ENCODE results near the gene SLIT3.

SLIT3 gene

DNA sequence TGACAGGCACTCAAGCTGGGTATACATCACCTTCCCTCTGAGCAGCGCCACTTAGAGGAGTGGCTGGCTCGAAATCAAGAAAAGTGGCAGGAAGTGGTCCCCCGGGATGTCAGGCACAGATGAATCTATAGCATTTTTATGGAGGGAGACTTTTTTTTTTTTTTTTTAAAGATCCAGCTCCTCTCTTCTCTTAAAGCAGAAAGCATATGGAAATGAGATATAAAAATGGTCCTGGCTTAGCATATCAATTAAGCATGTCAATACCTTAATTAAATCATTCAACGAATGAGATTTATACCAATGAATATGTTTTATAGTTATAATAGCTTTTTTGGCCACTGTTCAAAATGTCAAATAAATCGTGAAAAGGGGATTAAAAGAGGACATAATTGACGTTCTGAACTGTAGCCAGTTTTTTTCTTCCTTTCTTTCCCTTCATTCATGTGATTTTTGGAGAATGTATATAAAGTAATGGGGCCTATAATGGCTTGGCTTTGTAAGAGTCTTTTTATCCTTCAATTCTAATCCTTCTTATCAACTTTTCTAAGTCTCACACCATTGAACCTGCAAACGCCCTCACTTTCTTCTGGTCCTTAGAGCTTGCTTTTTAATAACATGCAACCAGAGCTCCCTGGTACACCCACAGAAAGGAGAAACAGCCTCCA, 402.6 kb downstream of the SLIT3 start:
- no peak for TF ChIP-seq CTCF (IDR thresholded peaks at IDR 0.05; ENCODE audit: insufficient read depth, low read depth, low read length, missing control alignments)
- DNase-seq (ENCODE audit: low read depth) = no peak
- no peak overlapping the region for H3K4me3 ChIP-seq (ENCODE audit: low read depth, low read length)

DNA sequence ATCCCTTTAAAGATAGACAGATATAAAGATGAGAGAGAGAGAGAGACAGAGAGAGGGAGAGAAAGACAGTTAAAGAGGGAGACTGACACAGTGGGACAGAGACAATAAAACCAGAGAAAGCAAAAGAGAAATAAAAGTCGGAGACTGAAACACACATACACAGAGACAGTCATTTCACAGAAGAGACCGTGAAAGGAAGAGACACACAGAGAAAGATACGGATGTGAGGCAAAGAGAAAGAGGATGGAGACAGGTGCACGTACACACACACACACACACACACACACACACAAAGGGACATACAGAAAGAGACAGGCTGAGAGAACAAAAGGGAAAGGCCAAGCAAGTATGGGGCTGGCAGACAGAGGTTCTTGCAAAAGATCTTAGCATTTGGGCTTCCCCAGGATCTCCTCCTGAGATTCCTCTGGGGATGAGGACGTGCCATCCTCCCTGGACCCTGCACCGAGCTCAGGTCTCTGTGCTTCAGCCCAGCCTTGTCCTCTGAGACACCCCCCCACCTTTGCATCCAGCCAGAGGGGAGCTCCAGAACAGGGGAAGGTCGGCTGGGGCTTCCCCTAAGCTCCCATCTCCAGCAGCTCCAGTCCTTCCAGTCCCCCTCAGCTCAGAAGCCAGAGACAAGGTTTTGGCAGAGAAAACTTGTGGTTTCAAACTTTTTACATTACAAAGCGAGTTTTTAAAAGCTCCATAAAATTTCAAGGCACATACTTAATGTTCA, 403.4 kb downstream of the SLIT3 start:
- H3K4me3 ChIP-seq (ENCODE audit: low read depth, low read length) = no peak overlapping the region
- no peak for DNase-seq (ENCODE audit: low read depth)
- no peak for TF ChIP-seq CTCF (IDR thresholded peaks at IDR 0.05; ENCODE audit: insufficient read depth, low read depth, low read length, missing control alignments)

GRCh38 chr5:168895295-168896071, 405.5 kb downstream of the SLIT3 start:
- no peak for DNase-seq (ENCODE audit: low read depth)
- no peak overlapping the region for H3K4me3 ChIP-seq (ENCODE audit: low read depth, low read length)
- no peak for TF ChIP-seq CTCF (IDR thresholded peaks at IDR 0.05; ENCODE audit: insufficient read depth, low read depth, low read length, missing control alignments)

DNA sequence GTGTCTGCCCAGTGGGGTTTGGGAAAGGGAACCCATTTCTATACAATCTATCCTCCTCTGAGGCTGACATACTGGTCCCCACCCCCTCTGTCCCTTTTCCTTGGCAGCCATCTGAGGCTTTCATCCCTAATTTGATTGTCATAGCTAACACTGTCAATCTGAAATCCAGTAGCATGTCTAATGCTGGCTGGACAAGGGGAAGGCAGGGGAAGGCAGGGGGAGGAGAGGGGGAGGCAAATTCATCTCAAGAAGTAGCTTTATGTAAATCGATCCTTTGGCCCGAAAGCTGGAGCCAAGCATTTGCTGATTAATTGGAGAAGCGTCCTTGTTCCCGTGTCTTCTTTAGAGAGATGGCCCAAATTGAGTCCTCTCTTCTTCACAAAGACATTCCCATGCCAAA, 407.7 kb downstream of the SLIT3 start:
- no peak overlapping the region for H3K4me3 ChIP-seq (ENCODE audit: low read depth, low read length)
- TF ChIP-seq CTCF (IDR thresholded peaks at IDR 0.05; ENCODE audit: insufficient read depth, low read depth, low read length, missing control alignments) = no peak
- no peak for DNase-seq (ENCODE audit: low read depth)

- no peak for TF ChIP-seq CTCF (IDR thresholded peaks at IDR 0.05; ENCODE audit: insufficient read depth, low read depth, low read length, missing control alignments)
- H3K4me3 ChIP-seq (ENCODE audit: low read depth, low read length) = no peak overlapping the region
- DNase-seq (ENCODE audit: low read depth) = no peak
These were observed 408.2 kb downstream of the SLIT3 start for GRCh38 chr5:168892618-168893186.

DNA sequence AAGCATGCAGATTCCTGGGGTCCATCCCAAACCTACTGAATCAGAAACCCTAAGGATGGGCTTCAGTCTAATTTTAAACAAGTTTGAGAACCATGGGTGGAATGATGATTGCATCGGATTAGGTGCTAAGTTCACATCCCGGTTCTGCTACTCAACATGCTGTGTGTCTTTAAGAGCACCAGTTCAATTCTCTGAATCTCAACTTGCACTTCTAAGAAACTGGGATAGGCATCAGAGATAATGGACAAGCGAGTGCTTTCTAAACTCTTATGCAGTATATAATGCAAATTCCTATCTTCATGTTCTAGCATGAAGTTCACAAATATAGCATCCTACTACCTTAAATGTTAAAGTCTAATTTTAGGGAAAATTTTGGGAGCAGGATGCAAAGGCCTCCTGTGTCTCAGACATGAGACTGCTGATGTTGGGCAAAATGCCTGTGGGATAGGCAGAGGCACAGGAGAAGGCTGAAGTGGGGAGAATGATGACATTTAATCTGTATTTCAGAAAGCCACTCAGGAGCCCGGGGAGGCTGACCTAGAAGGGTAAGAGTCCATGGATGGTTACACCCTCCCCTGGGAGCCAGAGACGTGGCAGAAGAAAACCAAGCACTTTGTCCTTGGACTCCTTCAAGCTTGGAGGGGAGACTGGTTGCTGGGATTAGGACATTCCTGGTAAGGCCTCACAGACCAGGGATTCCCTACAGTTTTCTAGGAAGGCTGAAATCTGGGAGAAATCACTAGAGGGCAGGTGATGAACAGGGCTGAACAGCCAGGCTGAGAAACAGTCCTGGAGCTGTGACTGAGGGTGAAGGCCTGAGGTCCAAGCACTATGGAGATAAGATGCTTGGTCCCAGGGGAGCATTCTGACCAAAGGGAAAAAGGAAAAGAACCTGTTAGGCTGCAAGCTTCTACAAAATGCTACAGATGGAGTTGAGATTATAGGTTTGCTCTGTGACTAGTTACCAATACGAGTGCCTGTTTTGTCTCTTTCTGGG, 409.8 kb downstream of the SLIT3 start:
- no peak for DNase-seq (ENCODE audit: low read depth)
- no peak for TF ChIP-seq CTCF (IDR thresholded peaks at IDR 0.05; ENCODE audit: insufficient read depth, low read depth, low read length, missing control alignments)
- no peak overlapping the region for H3K4me3 ChIP-seq (ENCODE audit: low read depth, low read length)

All from GM12865 (cell line).